Stimulated activated naive CD8-positive, alpha-beta T cell treated with anti-CD3 and anti-CD28 coated beads, Interleukin-15, amount 100 ng/mL, for 72 hours (primary cell): ENCODE measurements around the gene XPNPEP3.
"Not testable (repeated sequence)": the region's sequence is repeated elsewhere in the genome, so short reads cannot be mapped to it uniquely, and the experiment has no call there.

ENCODE experiments used
- ATAC-seq: fragments of 150-1000 bp; cut with Tn5 transposase; 2 replicates; pipeline ENCODE4 v1.10.0; 2021; ENCODE audit warnings: mild to moderate bottlenecking, moderate library complexity
- DNase-seq, 2 donors: peaks; one replicate each; pipeline ENCODE4 v3.0.0; 2021 to 2022
- H3K27ac Mint-ChIP-seq, 2 donors: one replicate each; pipeline ENCODE4 v1.8.0; 2022; ENCODE audit warnings: mild to moderate bottlenecking in 2 of 2, mixed read lengths in 2 of 2, moderate library complexity in 2 of 2
- H3K27me3 Mint-ChIP-seq: one replicate; pipeline ENCODE4 v1.8.0; 2022; ENCODE audit warnings: mixed read lengths
- H3K4me1 Mint-ChIP-seq: one replicate; pipeline ENCODE4 v1.8.0; 2022; ENCODE audit warnings: mild to moderate bottlenecking, mixed read lengths
- H3K4me3 Mint-ChIP-seq, 2 donors: one replicate each; pipeline ENCODE4 v1.8.0; 2022; ENCODE audit warnings: mild to moderate bottlenecking in 2 of 2, mixed read lengths in 2 of 2, moderate library complexity in 1 of 2
- H3K9me3 Mint-ChIP-seq, 2 donors: one replicate each; pipeline ENCODE4 v1.8.0; 2022; ENCODE audit warnings: mixed read lengths in 2 of 2

XPNPEP3 gene

GRCh38 chr22:40890881-40891280 is 33.9 kb downstream of the XPNPEP3 start:
- no peak overlapping the region for H3K4me3 Mint-ChIP-seq
- no peaks in the 10 kb centered on the region for H3K9me3 Mint-ChIP-seq
- no peaks in the 10 kb centered on the region for H3K4me1 Mint-ChIP-seq
- H3K27me3 Mint-ChIP-seq, result no peaks in the 10 kb centered on the region
- ATAC-seq (no peak), DNase-seq (no peak)
- H3K27ac Mint-ChIP-seq, result peak overlapping the region in 1 of 2 donors; percentile 76

DNA sequence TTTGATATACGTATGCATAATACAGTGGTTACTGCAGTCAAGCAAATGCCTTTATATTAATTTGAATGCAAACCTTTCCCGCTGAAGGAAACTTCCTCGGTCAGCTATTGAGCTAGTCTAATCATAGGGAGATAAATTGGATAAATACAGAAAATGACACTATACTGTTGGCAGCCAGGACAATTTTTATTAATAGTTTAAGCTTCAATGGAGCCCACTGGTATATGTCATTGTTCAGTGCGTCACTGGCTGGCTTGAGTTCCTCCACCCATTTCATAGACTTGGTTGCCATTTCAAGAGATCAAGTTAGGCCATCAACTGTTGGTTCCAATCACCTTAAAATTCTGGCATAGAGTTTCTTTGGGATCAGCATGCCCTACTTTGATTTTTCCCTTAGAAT is 37.5 kb downstream of the XPNPEP3 start:
- Mint-ChIP-seq H3K27me3 (no peaks in the 10 kb centered on the region), H3K9me3 (no peaks in the 10 kb centered on the region), H3K4me1 (peaks cover 9% of the 10 kb centered on the region), H3K4me3 (no peak overlapping the region), H3K27ac (no peak overlapping the region)
- DNase-seq (no peak), ATAC-seq (no peak)

DNA sequence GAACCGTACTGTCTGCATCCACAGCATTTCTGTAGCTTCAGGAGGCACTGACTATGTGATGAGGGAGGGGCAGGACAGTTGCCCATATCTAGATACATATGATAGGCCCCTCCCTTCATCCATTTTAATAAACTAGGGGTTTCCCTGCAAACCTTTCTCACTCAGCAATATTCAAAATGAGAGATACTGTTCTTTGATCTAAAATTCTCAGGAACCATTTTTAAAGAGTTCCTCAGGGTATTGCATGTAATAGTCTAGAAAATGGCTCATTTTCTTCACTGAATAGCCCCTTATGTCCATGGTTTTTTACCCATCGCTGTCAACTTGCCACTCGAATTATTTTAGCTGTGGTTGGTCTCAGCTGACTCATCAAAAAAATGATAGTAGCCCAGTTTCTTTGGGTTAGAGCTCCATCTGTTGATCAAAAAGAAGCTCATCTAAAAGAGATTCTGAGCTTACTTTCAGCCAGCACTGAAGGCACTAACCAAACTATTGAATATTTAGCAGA is 42.0 kb downstream of the XPNPEP3 start:
- ATAC-seq (peak; percentile 92), DNase-seq (peak; percentile 12 to 14)
- peak overlapping the region in 1 of 2 donors; percentile 53 for H3K27ac Mint-ChIP-seq
- no peaks in the 10 kb centered on the region for H3K9me3 Mint-ChIP-seq
- H3K4me1 Mint-ChIP-seq, result peaks cover 10% of the 10 kb centered on the region
- H3K4me3 Mint-ChIP-seq, result peak overlapping the region; percentile 29 to 57
- no peaks in the 10 kb centered on the region for H3K27me3 Mint-ChIP-seq

DNA sequence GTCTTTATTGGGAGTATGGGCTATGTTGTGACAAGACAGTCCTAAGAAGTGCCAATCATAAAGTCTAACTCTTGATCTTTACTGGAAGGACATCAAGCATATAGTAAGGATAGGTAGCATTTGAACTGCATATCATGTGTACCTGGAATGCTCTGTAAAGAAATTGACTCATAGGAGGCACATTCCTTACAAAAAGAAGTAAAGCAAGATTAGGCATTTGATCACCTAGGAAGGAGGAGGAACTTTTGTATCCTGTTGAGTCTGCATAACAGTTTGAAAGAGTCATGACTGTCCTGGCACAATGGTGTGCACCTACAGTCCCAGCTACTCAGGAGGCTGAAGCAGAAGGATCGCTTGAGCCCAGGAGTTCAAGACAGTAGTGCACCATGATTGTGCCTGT is 47.2 kb downstream of the XPNPEP3 start:
- no peaks in the 10 kb centered on the region for H3K9me3 Mint-ChIP-seq
- DNase-seq (no peak), ATAC-seq (no peak)
- H3K4me3 Mint-ChIP-seq, result no peak overlapping the region
- no peak overlapping the region for H3K27ac Mint-ChIP-seq
- H3K4me1 Mint-ChIP-seq, result peaks cover 4% of the 10 kb centered on the region
- H3K27me3 Mint-ChIP-seq, result no peaks in the 10 kb centered on the region

- Mint-ChIP-seq H3K4me1 (no peaks in the 10 kb centered on the region), H3K27ac (no peak overlapping the region), H3K9me3 (no peaks in the 10 kb centered on the region), H3K4me3 (no peak overlapping the region), H3K27me3 (no peaks in the 10 kb centered on the region)
- DNase-seq, result no peak
- ATAC-seq, result no peak
These were observed 51.9 kb downstream of the XPNPEP3 start for GRCh38 chr22:40908895-40909294.

GRCh38 chr22:40911772-40912171 is 54.8 kb downstream of the XPNPEP3 start:
- DNase-seq, result no peak
- ATAC-seq, result no peak
- Mint-ChIP-seq H3K4me3 (no peak overlapping the region), H3K27me3 (no peaks in the 10 kb centered on the region), H3K4me1 (no peaks in the 10 kb centered on the region), H3K9me3 (no peaks in the 10 kb centered on the region), H3K27ac (no peak overlapping the region)

DNA sequence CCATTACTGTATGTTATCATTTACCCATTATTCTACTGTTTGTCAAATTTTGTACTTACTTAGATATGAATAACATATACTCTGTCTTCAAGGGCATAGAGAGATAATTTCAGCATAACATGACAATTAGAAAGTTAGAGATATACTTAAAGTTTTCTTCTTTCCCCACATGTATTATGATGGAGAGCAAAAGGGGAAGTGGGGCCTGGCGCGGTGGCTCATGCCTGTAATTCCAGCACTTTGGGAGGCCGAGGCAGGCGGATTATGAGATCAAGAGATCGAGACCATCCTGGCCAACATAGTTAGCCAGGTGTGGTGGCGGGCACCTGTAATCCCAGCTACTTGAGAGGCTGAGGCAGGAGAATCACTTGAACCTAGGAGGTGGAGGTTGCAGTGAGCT is 56.0 kb downstream of the XPNPEP3 start:
- H3K27ac Mint-ChIP-seq, result peak overlapping the region; percentile 57 to 59
- not testable (repeated sequence) for H3K4me3 Mint-ChIP-seq, H3K27me3 Mint-ChIP-seq, H3K9me3 Mint-ChIP-seq, DNase-seq, ATAC-seq, H3K4me1 Mint-ChIP-seq

DNA sequence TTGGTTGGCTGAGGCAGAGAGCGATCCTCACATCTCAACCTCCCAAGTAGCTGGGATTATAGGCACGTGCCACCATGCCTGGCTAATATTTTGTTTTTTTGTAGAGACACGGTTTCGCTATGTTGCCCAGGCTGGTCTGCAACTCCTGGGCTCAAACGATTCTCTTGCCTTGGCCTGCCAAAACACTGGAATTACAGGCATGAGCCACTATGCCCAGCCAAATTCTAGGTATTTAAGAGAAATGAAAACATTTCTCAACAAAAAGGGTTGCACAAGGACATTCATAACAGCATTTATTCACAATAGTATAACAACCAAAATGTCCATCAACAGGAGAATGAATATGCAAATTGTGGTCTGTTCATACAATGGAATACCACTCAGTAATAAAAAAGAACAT is 62.5 kb downstream of the XPNPEP3 start:
- H3K4me3 Mint-ChIP-seq, result no peak overlapping the region
- no peaks in the 10 kb centered on the region for H3K27me3 Mint-ChIP-seq
- no peak for ATAC-seq
- H3K9me3 Mint-ChIP-seq, result no peaks in the 10 kb centered on the region
- no peak for DNase-seq
- no peak overlapping the region for H3K27ac Mint-ChIP-seq
- peaks cover 5% of the 10 kb centered on the region for H3K4me1 Mint-ChIP-seq

DNA sequence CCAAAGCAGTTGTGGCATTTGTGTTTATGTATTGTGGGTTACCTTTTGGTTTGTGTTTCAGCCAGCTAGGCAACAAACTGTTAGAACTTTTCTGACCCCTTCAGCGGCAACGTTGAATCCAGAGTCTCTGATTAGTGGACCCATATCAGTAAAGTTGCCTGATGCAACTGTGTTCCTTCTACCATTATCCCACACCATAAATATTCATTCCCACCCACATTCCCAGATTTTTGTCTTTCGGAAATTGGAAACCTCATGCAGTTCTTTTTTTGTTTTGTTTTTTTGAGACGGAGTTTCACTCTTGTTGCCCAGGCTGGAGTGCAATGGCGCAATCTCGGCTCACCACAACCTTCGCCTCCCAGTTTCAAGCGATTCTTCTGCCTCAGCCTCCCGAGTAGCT is 63.6 kb downstream of the XPNPEP3 start:
- H3K27ac Mint-ChIP-seq, result no peak overlapping the region
- ATAC-seq, result no peak
- no peaks in the 10 kb centered on the region for H3K27me3 Mint-ChIP-seq
- H3K4me3 Mint-ChIP-seq, result no peak overlapping the region
- peaks cover 5% of the 10 kb centered on the region for H3K4me1 Mint-ChIP-seq
- no peak for DNase-seq
- no peaks in the 10 kb centered on the region for H3K9me3 Mint-ChIP-seq

DNA sequence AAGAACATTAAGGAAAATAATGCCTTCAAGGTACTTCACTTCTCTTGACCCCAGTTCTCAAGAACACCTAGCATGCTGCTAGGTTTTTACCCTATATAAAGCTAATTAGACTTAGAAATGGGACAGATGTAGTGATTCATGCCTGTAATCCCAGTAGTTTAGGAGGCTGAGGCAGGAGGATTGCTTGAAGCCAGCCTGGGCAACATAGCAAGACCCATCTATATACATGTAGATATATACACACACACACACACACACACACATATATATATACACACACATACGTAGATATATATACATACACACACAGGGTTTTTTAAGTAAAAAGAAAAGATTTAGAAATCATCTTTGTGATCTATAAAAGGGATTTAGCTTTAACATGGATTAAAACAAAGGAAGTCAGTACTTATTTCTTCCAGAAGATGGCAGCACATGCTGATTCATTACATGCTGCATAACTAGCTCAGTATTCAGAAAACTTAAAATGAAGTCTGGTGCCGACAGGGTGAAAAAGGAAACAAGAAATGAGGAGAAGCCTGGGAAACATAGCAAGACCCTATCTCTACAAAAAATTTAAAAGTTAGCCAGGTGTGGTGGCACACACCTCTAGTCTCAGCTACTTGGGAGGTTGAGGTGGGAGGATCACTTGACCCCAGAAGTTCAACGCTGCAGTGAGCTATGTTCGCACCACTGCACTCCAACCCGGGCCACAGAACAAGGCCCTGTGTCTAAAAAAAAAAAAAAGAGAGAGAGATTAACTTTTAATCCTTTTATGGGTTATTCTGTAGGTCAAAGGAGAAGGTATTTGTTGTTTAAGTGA is 65.7 kb downstream of the XPNPEP3 start:
- Mint-ChIP-seq H3K4me3 (no peak overlapping the region), H3K27ac (peak overlapping the region in 1 of 2 donors; percentile 35), H3K4me1 (peaks cover 5% of the 10 kb centered on the region), H3K27me3 (no peaks in the 10 kb centered on the region), H3K9me3 (no peaks in the 10 kb centered on the region)
- ATAC-seq (peak; percentile 81), DNase-seq (peak; percentile 12 to 14)

DNA sequence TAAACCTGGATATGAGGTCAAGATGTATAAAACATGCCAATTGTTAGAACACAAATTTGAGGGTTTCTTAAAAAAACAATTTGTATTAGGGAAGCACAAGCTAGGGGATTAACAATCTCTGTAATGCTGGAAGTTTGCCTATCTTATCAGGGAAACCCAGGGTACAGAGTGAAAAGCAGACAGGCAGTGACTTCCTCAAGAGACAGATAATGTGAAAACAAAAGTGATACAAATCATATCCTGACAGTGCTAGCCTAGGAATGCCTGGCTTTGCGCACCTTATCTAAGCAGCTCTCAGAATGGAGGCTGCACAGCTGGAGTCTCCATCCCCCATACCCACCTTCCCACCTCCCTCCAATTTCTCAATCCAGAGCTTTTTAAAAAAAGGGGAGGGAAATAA is 71.7 kb downstream of the XPNPEP3 start:
- H3K4me3 Mint-ChIP-seq, result no peak overlapping the region
- DNase-seq (no peak), ATAC-seq (no peak)
- no peaks in the 10 kb centered on the region for H3K27me3 Mint-ChIP-seq
- no peaks in the 10 kb centered on the region for H3K9me3 Mint-ChIP-seq
- H3K27ac Mint-ChIP-seq, result no peak overlapping the region
- no peaks in the 10 kb centered on the region for H3K4me1 Mint-ChIP-seq

DNA sequence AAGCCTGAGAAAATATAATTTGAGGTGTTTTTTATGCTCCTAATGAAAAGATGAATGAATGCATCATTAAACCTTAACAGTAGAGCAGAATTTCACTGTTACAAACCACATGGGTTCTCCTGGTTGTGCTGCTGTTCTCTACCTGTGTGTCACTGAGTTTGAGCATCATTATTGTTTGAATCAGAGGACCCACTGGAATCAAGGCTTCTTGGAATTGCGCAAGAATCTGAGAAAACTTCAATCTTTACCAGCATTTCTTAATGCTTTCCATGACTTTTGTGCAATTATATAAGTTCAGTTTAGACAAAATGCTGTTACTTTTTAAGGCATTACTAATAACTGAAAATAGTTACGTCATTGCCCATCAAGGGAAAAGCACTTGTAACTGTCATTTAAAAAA is 75.4 kb downstream of the XPNPEP3 start:
- H3K4me1 Mint-ChIP-seq, result no peaks in the 10 kb centered on the region
- ATAC-seq, result no peak
- H3K4me3 Mint-ChIP-seq, result no peak overlapping the region
- H3K27me3 Mint-ChIP-seq, result no peaks in the 10 kb centered on the region
- no peaks in the 10 kb centered on the region for H3K9me3 Mint-ChIP-seq
- H3K27ac Mint-ChIP-seq, result no peak overlapping the region
- DNase-seq, result no peak

DNA sequence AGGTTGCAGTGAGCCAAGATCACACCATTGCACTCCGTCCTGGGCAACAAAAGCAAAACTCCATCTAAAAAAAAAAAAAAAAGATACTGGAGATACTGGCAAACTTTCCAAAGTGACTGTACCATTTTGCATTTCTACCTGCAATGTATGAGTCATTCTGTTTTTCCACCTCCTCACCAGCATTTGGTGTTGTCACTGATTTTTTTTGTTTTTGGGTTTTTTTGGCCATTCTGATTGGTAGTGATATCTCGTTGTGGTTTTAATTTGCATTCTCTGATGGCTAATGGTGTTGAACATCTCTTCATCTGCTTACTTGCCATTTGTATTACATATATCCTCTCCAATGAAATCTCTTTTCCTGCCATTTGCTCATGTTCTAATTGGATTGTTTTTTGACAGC is 82.3 kb downstream of the XPNPEP3 start:
- ATAC-seq, result peak; percentile 48
- Mint-ChIP-seq H3K27ac (no peak overlapping the region), H3K27me3 (no peaks in the 10 kb centered on the region), H3K4me1 (peaks cover 9% of the 10 kb centered on the region), H3K4me3 (no peak overlapping the region), H3K9me3 (no peaks in the 10 kb centered on the region)
- DNase-seq, result no peak

- DNase-seq (peak; percentile 99), ATAC-seq (peak; percentile 91)
- H3K9me3 Mint-ChIP-seq, result no peaks in the 10 kb centered on the region
- no peaks in the 10 kb centered on the region for H3K27me3 Mint-ChIP-seq
- peak within 1 kb of the TSS; percentile 99 for H3K4me3 Mint-ChIP-seq
- peaks cover 25% of the 10 kb centered on the region for H3K4me1 Mint-ChIP-seq
- H3K27ac Mint-ChIP-seq, result peak within 1 kb of the TSS; percentile 99 to 100
These were observed 94.2 kb downstream of the XPNPEP3 start, which contains the start of gene RBX1 for GRCh38 chr22:40950962-40951794. Gene RBX1, plus strand, starts transcription at chr22:40951378. Its CDS starts 21 bp downstream, at chr22:40951399.

DNA sequence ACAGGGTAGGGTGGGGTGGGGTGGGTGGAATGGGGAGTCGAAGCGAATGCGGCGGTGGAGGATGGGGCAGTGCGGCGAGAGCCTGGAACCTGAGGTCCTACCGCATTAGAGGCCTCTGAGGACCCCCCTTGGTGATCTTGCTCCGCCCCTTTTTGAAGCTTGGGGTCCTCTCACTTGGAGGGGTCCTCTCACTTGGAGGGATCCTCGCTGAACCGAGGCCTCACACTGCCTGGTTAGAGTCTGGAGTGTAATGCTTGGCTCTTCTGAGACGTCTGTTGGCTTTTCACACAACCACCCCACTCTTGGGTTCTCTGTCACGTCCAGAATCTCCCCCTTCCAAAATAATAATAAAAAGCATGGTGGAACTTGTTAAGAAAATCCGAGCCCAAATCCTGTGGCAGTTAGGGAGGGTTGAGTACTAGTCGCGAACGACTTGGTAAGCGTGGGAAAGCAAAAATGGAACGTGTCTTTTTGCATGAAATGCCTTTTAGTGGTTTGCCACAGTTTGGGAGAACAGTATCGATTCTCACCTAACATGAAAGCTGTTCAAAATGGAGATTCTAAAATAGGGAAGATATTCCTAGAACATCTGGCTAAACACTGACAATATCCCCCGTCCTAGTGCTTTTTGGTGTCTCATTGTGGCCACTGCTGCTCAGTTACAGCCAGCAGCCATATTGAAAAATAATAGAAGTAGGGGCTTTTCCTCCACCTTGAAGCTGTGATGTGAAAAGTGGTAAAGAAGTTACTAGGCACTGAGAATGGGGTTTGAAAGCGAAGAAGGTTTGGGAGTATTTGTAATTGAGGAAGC is 95.1 kb downstream of the XPNPEP3 start:
- Mint-ChIP-seq H3K4me1 (peaks cover 25% of the 10 kb centered on the region), H3K27me3 (no peaks in the 10 kb centered on the region), H3K4me3 (peak overlapping the region; percentile 99), H3K9me3 (no peaks in the 10 kb centered on the region), H3K27ac (peak overlapping the region; percentile 99 to 100)
- DNase-seq (no peak), ATAC-seq (peak; percentile 1)
